HFF-Myc (cell line): ENCODE measurements around the gene IFNK.

Experiments used
- DNase-seq: peaks from one replicate; pipeline ENCODE4 v3.0.0-alpha.2; 2011; ENCODE audit warnings: low read depth; ENCODE audit errors: extremely low read depth
- H3K4me3 ChIP-seq: replicated peaks from 2 replicates; pipeline ENCODE4 v1.5.1; 2011; ENCODE audit warnings: low read depth, mild to moderate bottlenecking, control low read depth, low read length
- CTCF ChIP-seq: IDR thresholded peaks from 2 replicates; pipeline ENCODE4 v1.5.1; 2012; ENCODE audit warnings: mild to moderate bottlenecking, low read depth, low read length, control low read depth; ENCODE audit errors: missing control alignments

IFNK gene

GRCh38 chr9:27565696-27566095 lies 41.6 kb downstream of the IFNK start:
- H3K4me3 ChIP-seq = no peak overlapping the region
- DNase-seq = no peak

GRCh38 chr9:27566118-27566517 lies 42.0 kb downstream of the IFNK start:
- no peak for DNase-seq
- H3K4me3 ChIP-seq = no peak overlapping the region
- no peak for TF ChIP-seq CTCF

More at GRCh38 chr9:27565696-27566095, 41.6 kb downstream of the IFNK start:
- TF ChIP-seq CTCF = no peak

- TF ChIP-seq CTCF = no peak
- no peak for DNase-seq
- H3K4me3 ChIP-seq = no peak overlapping the region
Observed at GRCh38 chr9:27569406-27569805, 45.3 kb downstream of the IFNK start.

- H3K4me3 ChIP-seq = no peak overlapping the region
- no peak for TF ChIP-seq CTCF
- DNase-seq = no peak
Observed at GRCh38 chr9:27571011-27571410, 46.9 kb downstream of the IFNK start.

GRCh38 chr9:27572061-27572460 lies 48.0 kb downstream of the IFNK start:
- DNase-seq = no peak
- no peak for TF ChIP-seq CTCF
- H3K4me3 ChIP-seq = peak overlapping the region; percentile 67

- peak overlapping the region; percentile 67 for H3K4me3 ChIP-seq
- no peak for TF ChIP-seq CTCF
- DNase-seq = no peak
Observed at GRCh38 chr9:27572566-27572917, 48.5 kb downstream of the IFNK start.

GRCh38 chr9:27572918-27573633 lies 49.0 kb downstream of the IFNK start, which contains the start of gene C9orf72:
Gene C9orf72, minus strand, starts transcription at chr9:27573481. Its CDS starts 6,361 bp downstream, at chr9:27567120.
- no peak for DNase-seq
- TF ChIP-seq CTCF = no peak
- H3K4me3 ChIP-seq = peak within 1 kb of the TSS; percentile 67
